NCI-H446 treated with DMSO at 0.1 percent for 48 hours (cell line): ENCODE data around the gene LNP1.
A peak's percentile ranks its signal among the peaks of the same experiment; 100 is the strongest.

Experiments
- DNase-seq: peaks from one replicate; lab custom pipeline; 2025; lab: John Stamatoyannopoulos, UW

LNP1 gene

DNA sequence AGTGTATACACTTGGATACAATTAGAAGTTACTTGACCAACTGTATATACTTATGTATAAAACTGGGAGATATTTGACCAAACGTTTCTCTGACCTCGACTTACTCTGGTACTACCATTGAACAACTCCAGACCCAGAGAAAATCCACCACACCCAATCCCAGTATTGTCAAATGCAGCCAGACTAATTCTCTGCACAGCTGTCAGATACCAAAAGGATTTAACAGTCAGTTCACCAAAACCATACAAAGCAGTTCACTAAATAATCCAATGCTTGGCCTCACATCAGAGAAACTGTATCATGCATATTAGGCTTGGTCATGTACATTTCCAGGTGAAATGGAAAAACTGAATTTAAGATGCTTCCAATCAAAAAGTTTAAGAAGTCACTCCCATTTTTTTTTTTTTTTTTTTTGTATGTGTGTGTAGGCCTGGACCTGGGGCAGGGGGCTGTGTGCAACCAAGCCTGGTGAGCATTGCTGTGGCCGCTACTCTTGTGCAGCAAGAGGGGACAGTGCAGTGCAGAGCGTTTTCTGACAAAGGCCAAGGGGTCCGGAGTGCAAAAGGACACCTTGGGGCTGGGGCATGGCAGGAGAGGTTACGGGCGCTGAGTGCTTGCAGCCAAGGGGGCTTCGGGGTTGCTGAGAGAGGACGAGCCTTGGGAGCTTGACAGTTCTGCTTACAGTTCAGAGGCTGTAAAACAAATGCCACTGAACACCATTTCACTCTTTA lies 1.8 kb upstream of the LNP1 start:
- no peak for DNase-seq

DNA sequence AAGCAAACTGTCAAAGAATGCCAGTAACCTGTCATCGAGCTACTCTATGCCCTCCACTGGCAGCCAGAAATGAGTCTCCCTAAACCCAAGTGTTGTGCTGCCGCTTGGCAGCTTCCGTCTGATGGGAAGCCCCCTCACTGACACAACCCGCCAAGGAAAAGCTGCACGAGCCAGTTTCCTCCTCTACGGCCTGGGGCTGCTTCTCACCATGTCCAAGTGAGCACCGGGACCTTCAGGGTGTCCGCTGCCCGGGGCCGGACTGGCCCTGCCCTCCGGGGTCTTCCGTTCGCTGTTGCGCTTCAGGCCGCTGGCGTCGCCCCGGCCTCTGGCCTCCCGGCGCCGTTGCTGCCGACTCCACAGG lies 940 bp upstream of the LNP1 start:
- DNase-seq = no peak

DNA sequence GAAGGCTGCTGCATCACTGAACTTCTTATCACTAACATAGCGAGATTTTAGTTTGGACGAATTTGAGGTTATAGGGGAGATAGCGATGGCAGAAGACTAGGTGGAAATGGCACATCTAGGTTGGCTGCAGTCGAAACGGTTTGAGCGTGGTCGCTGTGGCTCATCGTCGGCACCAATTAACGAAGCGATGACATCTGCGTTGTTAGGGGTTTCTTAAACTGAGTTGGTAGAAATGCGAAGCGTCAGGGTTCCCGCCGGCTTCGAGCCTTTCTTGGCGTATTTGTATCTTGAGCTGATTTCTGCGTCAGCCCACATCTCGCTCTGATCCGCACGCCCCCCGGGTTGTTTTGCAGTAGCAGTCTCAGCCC lies 319 bp downstream of the LNP1 start:
- DNase-seq = no peak

DNA sequence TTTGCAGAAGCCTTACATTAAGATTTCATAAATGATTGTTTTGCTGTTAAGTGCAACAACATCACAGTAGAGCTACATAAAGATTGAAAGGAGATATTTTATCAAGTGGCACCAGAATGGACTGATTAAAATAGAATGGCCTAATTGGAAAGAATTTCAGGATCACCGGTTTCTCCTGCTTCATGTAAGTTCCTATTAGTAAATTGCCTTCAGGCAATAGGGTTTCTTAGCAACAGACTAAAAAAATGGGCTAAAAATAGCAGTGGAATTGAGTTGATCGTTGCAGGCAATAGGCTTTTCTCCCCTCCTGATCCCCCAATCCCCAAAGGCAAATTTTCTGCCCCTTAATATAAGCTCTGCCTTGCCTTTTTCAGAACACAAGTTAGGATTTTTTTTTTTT lies 917 bp downstream of the LNP1 start:
- DNase-seq = peak; percentile 38

DNA sequence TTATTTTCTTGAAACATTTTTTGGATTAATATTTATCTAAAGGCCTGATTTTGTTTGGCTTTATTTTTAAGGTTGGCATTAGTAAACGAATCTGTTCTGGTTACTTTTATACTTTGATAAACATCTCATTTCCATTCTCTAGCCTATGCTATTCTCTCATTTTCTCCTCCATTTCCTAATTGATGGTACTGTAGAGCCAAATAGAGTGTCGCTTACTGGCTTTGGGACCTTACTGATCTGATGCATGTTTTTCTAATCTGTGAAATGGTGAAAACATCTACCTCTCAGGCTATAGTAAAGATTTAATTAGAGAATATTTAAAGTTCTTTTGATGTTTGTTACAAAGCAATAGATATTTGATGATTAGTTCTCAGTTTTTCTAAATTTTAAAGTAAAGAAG lies 1.6 kb downstream of the LNP1 start:
- no peak for DNase-seq

DNA sequence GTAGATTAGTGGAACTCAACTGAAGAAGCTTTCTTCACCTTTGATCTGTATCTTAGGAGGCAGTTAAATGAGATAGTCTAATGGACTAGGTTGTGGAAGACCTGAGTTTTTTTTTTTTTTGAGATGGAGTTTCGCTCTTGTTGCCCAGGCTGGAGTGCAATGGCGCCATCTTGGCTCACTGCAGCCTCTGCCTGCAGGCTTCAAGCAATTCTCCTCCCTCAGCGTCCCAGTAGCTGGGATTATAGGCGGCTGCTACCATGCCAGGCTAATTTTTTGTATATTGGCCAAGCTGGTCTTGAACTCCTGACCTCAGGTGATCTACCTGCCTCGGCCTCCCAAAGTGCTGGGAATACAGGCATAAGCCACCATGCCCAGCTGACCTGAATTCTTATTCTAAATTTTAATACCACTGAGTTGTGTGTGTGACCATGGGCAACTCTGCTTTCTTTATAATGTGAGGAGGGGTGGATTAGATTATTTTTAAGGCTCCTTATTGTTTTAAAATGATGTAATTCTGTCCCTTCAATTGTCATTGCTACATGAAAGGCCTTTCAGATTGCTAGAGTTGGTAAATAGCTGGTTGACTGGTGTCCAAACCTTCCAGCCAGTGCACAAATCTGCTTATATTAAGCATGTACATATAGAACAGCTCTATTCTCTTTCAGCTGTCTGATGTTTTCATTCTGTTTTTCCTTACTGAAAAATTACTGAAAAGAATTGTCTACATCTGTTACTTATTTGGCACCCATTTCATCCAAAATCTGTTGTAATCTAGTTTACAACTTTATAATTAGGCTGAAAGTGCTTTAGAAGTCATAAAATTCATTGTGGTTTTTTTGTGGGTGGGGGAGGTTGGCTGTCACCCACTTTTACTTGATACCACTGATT lies 2.3 kb downstream of the LNP1 start:
- peak; percentile 6 for DNase-seq

DNA sequence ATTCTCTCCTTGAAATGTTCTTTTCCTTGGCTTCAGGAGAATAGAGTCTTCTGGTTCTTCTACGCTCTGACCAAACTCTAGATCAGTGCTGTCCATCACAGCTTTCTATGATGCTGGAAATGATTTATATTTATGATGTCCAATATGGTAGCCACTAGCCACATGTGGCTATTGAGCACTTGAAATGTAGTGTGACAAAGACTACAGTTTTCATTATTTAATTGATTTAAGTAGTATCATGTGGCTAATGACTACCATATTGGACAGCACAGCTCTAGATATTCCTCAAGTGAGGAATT lies 2.9 kb downstream of the LNP1 start:
- no peak for DNase-seq

DNA sequence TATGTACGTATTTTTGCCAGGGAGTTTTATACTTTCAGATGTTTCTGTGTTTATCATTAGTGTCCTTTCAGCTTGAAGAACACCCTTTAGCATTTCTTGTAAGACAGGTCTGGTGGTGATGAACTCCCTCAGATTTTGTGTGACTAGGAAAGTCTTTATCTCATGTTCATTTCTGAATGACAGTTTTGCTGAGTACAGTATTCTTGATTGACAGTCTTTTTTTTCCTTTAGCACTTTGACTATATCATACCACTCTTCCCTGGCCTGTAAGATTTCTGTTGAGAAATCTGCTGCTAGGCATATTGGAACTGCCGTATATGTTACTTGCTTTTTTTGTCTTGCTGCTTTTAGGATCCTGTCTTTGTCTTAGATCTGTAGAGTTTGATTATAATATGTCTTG lies 5.8 kb downstream of the LNP1 start:
- no peak for DNase-seq

DNA sequence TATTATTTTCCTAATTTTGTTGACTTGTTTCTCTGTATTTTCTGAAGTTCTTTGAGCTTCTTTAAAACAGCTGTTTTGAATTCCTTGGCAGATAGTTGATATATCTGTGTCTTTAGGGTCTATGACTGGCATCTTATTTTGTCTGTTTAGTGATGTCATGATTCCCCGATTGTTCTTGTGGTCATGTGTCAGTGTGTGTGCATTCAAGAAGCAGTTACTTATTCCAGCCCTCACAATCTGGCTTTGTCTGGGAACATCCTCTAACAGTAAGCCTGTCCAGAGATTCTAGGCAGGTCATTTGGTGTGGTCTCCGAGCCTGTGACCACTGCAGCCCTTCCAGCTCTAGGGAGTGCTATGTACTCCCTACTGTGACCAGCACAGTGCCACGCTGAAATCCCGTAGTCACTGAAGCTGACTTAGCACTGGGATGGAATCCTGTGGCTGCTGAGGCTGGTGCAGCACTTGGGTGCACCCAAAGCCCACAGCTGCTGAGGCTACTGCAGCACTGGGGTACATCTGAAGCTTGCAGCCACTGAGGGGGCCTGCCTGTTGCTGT lies 6.7 kb downstream of the LNP1 start:
- no peak for DNase-seq

DNA sequence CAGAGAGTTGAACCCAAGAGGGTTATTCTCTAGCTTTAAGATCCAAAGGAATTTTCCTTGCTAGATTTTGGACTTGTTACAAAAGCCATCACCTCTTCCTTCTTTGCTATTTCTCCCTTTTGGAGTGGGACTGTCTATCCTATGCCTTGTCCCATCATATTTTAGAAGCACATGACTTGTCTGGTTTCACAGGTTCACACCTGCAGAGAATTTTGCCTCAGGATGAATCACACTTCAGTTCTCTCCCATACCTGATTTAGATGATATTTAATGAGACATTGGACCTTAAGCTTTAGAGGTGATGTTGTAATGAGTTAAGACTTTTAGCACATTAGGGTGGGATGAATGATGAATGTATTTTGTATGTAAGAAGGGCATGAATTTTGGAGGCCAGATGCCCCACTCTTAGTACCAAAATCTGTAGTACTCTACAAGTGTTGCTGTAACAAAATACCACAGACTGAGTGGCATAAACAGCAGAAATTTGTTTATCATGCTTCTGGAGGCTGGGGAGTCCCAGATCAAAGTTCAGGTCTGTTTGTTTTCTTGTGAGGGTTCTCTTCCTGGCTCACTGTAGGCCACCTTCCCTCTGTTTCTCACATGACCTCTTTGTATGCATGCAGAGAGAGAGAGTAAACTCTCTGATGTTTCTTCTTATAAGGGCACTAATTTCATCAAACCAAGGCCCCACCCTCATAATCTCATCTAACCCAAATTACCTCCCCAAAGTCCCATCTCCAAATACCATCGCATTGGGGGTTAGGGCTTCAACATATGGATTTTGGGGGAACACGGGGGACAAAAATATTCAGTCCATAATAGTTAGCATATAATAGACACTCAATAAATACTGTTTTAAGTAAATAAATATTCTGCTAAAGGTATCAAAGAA lies 10.0 kb downstream of the LNP1 start:
- DNase-seq = no peak

DNA sequence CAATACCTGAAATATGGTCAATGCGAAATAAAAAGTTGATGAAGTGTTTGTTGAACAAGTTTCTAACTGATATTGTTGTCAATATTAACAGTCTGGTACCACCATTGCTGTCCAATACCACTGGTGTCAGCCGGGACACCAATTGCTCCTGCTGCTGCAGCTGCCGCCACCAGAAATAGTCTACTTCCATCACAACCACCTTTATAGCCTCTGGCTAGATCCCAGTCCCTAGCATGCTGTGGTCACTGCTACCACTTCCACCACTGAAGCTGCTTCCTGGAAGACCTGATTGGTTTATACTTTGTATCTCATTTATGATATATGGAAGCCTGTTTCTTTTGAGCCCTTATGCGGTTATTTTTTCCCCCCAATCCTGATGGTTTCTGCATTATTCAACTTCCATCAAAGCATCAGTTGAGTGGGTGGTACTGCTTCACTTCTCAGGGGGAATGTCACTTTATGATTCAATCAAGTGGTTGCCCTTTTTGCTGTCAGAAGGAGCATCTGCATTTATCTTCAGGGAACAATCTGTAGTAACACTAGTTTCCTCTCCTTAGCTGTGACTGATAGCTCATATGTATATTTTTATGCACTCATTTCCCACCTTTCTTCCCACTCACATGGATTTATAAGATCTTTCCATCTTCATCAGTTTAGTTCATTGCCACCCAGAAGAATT lies 11.7 kb downstream of the LNP1 start:
- DNase-seq = no peak

DNA sequence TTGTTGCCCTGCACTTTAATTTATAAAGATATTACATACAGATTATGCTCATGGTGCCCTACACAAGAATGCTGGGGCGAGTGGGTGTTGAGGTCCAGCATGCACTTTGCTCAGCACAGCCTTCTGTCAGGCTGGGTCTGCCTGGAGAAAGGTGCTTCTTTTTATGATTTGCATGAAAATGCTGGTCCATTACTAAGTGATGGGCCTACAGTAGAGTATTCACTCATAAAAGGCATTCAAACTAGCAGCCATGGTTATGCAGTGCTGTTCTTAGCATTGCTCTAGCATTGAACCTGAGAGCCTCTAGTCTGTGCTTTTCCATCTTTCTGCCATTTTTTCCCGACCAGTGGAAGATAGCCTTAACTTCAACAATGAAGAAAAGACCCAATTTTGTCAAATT lies 12.3 kb downstream of the LNP1 start:
- DNase-seq = no peak

DNA sequence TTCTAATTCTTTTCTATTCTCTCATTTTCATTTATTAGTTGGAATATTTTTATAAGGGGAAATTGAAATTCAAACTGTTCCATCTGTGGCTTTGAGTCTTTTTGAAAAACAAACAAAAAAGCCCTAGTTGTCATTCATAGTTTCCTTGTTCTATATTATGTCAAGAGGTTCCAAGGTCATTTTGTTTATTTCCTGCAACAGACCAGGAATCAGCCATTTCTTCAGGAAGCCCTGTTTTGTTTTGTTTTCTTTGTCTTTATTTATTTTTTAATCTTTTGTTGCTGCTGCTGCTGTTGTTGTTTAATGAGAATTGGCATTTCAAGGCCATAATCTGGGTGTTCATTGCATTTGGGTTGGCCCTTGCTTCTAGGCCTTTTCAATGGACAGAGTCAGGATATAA lies 14.8 kb downstream of the LNP1 start:
- no peak for DNase-seq

DNA sequence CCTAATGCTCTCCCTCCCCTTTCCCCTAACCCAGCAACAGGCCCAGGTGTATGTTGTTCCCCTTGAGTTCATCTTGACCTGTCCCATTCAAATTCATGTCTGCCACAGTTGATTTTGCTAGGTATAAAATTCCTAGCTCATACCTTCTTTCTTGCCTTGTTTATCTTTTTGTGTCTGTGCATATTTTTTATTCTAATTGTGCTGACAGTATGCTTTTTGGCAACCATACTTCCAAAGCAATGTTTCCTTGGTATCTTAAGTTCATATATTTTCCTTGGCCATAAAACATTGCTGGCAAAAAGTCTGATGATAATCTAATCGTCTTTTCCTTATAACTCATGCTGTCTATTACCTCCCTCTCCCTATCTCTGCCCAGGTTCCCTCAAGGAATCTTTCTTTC lies 15.5 kb downstream of the LNP1 start:
- DNase-seq = no peak

DNA sequence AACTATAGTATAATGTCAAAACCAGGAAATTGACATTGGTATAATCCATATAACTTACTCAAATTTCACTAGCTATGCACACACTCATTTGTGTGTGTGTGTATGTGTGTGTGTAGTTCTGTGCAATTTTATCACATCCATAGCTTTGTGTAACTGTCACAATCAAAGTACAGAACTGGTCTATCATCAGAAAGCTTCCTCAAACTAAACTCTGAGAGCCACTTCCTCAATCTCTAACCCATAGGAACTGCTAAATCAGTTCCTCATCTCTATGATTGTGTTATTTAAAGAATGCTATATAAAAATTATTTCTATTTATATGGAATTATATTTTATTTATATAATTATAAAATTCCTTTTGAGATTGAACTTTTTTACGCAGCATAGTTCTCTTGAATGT lies 18.1 kb downstream of the LNP1 start:
- DNase-seq = no peak

DNA sequence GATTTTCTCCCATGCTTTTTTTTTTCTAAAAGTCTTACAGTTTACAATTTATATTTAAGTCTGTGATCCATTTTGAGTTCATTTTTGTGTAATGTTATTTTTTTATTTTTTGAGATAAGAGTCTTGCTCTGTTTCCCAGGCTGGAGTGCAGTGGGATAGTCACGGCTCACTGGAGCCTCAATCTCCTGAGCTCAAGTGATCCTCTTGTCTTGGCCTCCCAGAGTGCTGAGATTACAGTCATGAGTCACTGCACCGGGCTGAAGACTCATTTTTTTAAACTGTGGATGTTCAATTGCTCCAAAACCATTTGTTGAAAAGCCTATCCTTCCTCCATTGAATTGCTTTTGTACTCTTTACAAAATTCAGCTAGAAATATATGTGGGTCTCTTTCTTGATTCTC lies 19.5 kb downstream of the LNP1 start:
- DNase-seq = no peak

DNA sequence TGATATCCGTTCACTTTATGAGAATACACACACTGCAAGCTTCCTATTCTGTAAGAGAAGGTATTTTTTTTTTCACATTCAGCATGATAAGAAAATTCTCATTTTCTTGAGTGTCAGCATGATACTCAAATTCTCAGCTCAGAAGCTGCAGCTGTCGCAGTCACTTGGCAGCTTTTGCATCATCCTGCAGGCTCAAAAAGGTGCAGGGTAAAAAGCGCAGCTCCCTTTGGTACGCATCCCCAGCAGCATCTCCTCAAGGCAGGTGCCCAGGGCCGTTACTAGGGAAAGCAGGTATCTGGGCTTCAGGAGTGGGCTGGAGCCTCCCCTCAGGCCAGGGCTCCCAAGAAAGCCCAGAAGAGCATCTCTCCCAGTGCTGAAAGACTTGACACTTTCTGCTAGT lies 22.3 kb downstream of the LNP1 start:
- no peak for DNase-seq

DNA sequence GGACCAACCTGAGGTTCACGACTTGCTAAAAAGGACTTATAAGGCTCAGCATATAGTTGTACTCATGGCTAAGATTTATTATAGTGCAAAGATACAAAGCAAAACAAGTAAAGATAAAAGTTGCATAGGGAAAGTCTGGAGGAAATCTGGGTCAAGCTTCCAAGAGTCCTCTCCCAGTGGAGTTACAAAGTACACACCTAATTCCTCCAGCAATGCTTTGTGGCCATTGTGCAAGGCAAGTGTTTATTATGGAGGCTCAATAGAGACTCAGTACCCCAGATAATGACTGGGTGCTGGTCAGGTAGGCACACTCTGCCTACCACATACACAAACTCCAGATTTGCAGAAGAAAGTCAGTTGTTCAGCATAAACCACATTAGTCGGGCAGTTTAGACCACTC lies 22.9 kb downstream of the LNP1 start:
- no peak for DNase-seq

DNA sequence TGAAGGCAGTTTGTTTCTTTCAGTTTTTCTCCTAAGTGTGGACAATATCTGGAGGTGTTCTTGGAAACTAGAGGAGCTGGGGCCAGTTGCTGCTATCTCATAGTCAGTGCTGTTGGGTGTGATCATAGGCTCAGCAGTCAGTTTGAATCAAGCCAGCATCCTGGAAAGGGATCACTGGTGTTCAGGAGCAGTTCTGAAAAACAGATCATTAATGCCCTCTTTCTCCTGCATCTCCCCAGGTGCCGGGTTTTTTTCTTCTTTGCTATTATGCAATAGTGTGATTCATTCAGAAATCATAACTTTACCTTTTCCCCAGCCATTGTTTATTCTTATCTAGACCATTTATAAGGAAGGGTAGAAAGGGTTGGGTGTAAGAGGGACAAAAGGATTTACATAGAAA lies 24.0 kb downstream of the LNP1 start:
- no peak for DNase-seq

DNA sequence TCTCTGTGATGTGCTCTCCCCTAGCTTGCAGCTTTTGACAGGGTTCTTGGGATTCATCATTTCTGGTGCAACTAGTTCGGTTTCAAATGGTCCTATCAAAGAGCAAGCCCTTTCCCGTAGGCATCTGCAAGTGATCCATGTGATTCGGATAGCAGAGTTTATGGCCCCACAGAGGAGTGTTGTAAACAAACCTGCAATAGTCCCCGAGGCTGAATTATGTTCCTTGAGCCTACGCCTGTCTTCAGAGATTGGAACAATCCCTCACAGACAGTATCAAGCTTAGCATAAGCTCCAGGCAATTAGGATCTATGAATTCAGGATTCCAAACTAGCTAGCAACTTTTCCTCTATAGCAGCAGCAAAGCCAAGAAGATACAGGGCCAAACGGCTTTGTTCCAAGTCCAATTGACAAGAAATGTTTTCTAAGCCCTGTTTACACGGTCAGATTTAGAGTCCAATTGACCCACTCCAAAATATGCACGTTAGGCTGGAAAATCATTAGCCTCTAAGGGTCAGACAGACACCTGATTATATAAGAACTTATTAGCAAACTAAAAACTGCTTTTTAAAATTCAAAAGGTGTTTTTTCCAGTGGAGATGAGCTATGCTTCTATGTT lies 24.8 kb downstream of the LNP1 start:
- DNase-seq = no peak

DNA sequence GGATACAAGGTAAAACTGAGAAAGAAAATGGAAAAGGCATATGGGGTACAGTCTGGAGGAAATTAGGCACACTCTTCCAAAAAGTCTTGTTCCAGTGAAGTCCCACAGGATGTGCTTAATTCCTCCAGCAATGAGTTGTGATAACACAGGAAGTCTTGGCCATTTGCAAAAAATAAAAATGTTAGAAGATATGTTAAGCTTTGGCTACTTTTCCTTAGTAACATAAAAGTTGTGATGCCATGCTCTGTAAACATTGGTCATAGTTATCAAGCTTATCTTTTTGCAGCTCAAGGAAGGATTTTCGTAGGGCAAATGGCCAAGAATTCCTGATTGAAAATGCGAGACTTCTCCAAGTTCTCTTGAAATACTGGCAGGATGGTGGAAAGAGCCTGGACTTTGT lies 26.4 kb downstream of the LNP1 start:
- no peak for DNase-seq
